Smooth muscle cell of the pulmonary artery (primary cell): ENCODE measurements around the gene KRTAP4-11. TPM values are rescaled to one million over a fixed set of nuclear protein-coding genes. Genes with fewer than 3 reads are reported as not detected.

ENCODE experiments used
- total RNA-seq: library from RNA; depleted of rRNA; stranded (reverse); fragments of >200 nt; gene quantifications from 2 replicates; pipeline ENCODE4 v1.2.3, GENCODE V29; 2014

KRTAP4-11 gene
- not detected in 2 replicates for total RNA-seq

GRCh38 chr17:41117846-41118386 lies at the start of gene KRTAP4-11:
Gene KRTAP4-11 (minus strand): TSS chr17:41118373. CDS start chr17:41118315, 58 bp downstream.

GRCh38 chr17:41160648-41161047 lies 42.5 kb upstream of the KRTAP4-11 start, which contains the start of gene KRTAP4-4:
Gene KRTAP4-4 (minus strand): TSS chr17:41160748. CDS start chr17:41160691, 57 bp downstream.

GRCh38 chr17:41149652-41149985 lies 31.4 kb upstream of the KRTAP4-11 start, which contains the start of gene KRTAP4-5:
Gene KRTAP4-5 (minus strand): TSS chr17:41149825. CDS start chr17:41149767, 58 bp downstream.

GRCh38 chr17:41140360-41141131 lies 22.4 kb upstream of the KRTAP4-11 start, which contains the start of gene KRTAP4-6:
Gene KRTAP4-6 (minus strand): TSS chr17:41140544. CDS start chr17:41140487, 57 bp downstream.

GRCh38 chr17:41123991-41124371 lies 5.8 kb upstream of the KRTAP4-11 start, which contains the start of gene KRTAP4-12:
Gene KRTAP4-12 (minus strand): TSS chr17:41124182. CDS start chr17:41124122, 60 bp downstream.

GRCh38 chr17:41105347-41105746 lies 12.8 kb downstream of the KRTAP4-11 start, which contains the start of gene KRTAP4-9:
Gene KRTAP4-9 (plus strand): TSS chr17:41105389. CDS start chr17:41105389, 0 bp downstream.

GRCh38 chr17:41101586-41102259 lies 16.4 kb downstream of the KRTAP4-11 start, which contains the start of gene KRTAP4-16:
Gene KRTAP4-16 (minus strand): TSS chr17:41102209. CDS start chr17:41102209, 0 bp downstream.

GRCh38 chr17:41098042-41098441 lies 20.1 kb downstream of the KRTAP4-11 start, which contains the start of gene KRTAP4-8:
Gene KRTAP4-8 (minus strand): TSS chr17:41098142. CDS start chr17:41098084, 58 bp downstream.

GRCh38 chr17:41084100-41084856 lies 33.9 kb downstream of the KRTAP4-11 start, which contains the start of gene KRTAP4-7:
Gene KRTAP4-7 (plus strand): TSS chr17:41084150. CDS start chr17:41084207, 57 bp downstream.

Other genes with a start within 250 kb of the KRTAP4-11 start
- gene KRT20, start 233.1 kb downstream of the KRTAP4-11 start, total RNA-seq: not detected in 2 replicates
- gene KRT23, start 180.7 kb downstream of the KRTAP4-11 start, total RNA-seq: not detected in 2 replicates
- gene KRT39, start 151.4 kb downstream of the KRTAP4-11 start, total RNA-seq: not detected in 2 replicates
- not detected in 2 replicates for gene KRT40, start 134.0 kb downstream of the KRTAP4-11 start, total RNA-seq
- not detected in 2 replicates for gene KRTAP3-3, start 124.2 kb downstream of the KRTAP4-11 start, total RNA-seq
- not detected in 2 replicates for gene KRTAP3-2, start 118.5 kb downstream of the KRTAP4-11 start, total RNA-seq
- gene KRTAP3-1, start 109.2 kb downstream of the KRTAP4-11 start, total RNA-seq: not detected in 2 replicates
- gene KRTAP1-5, start 91.2 kb downstream of the KRTAP4-11 start, total RNA-seq: 0.72 and 1.6 TPM in 2 replicates
- gene KRTAP1-4, start 88.2 kb downstream of the KRTAP4-11 start, total RNA-seq: not detected in 2 replicates
- gene KRTAP1-3, start 83.5 kb downstream of the KRTAP4-11 start, total RNA-seq: not detected in 2 replicates
- gene KRTAP1-1, start 76.9 kb downstream of the KRTAP4-11 start, total RNA-seq: not detected in 2 replicates
- gene KRTAP2-1, start 71.1 kb downstream of the KRTAP4-11 start, total RNA-seq: not detected in 2 replicates
- not detected in 2 replicates for gene KRTAP2-2, start 63.1 kb downstream of the KRTAP4-11 start, total RNA-seq
- 0.56 TPM in 1 of 2 replicates, not detected in the other for gene KRTAP2-3, start 58.3 kb downstream of the KRTAP4-11 start, total RNA-seq
- not detected in 2 replicates for gene KRTAP2-4, start 52.5 kb downstream of the KRTAP4-11 start, total RNA-seq
- gene KRTAP4-7, start 34.2 kb downstream of the KRTAP4-11 start, total RNA-seq: not detected in 2 replicates
- not detected in 2 replicates for gene KRTAP4-8, start 20.2 kb downstream of the KRTAP4-11 start, total RNA-seq
- gene KRTAP4-16, start 16.2 kb downstream of the KRTAP4-11 start, total RNA-seq: not detected in 2 replicates
- gene KRTAP4-9, start 13.0 kb downstream of the KRTAP4-11 start, total RNA-seq: not detected in 2 replicates
- gene KRTAP4-12, start 5.8 kb upstream of the KRTAP4-11 start, total RNA-seq: not detected in 2 replicates
- gene KRTAP4-6, start 22.2 kb upstream of the KRTAP4-11 start, total RNA-seq: not detected in 2 replicates
- not detected in 2 replicates for gene KRTAP4-5, start 31.5 kb upstream of the KRTAP4-11 start, total RNA-seq
- not detected in 2 replicates for gene KRTAP4-4, start 42.4 kb upstream of the KRTAP4-11 start, total RNA-seq
- not detected in 2 replicates for gene KRTAP4-3, start 49.8 kb upstream of the KRTAP4-11 start, total RNA-seq
- gene KRTAP4-2, start 59.8 kb upstream of the KRTAP4-11 start, total RNA-seq: not detected in 2 replicates
- gene KRTAP4-1, start 66.5 kb upstream of the KRTAP4-11 start, total RNA-seq: not detected in 2 replicates
- not detected in 2 replicates for gene KRTAP9-1, start 71.5 kb upstream of the KRTAP4-11 start, total RNA-seq
- not detected in 2 replicates for gene KRTAP9-2, start 108.3 kb upstream of the KRTAP4-11 start, total RNA-seq
- not detected in 2 replicates for gene KRTAP9-3, start 114.1 kb upstream of the KRTAP4-11 start, total RNA-seq
- not detected in 2 replicates for gene KRTAP9-8, start 119.6 kb upstream of the KRTAP4-11 start, total RNA-seq
- gene KRTAP9-4, start 131.3 kb upstream of the KRTAP4-11 start, total RNA-seq: not detected in 2 replicates
- gene KRTAP9-9, start 137.0 kb upstream of the KRTAP4-11 start, total RNA-seq: not detected in 2 replicates
- not detected in 2 replicates for gene KRTAP9-6, start 147.0 kb upstream of the KRTAP4-11 start, total RNA-seq
- gene KRTAP9-7, start 157.3 kb upstream of the KRTAP4-11 start, total RNA-seq: not detected in 2 replicates
- not detected in 2 replicates for gene KRTAP29-1, start 184.5 kb upstream of the KRTAP4-11 start, total RNA-seq
- not detected in 2 replicates for gene KRTAP16-1, start 190.9 kb upstream of the KRTAP4-11 start, total RNA-seq
- not detected in 2 replicates for gene KRTAP17-1, start 197.3 kb upstream of the KRTAP4-11 start, total RNA-seq
- not detected in 2 replicates for gene KRT33A, start 232.5 kb upstream of the KRTAP4-11 start, total RNA-seq